Measurements from ENCODE around the gene SLC16A10.

GRCh38 chr6:111184827-111185532 is 97.7 kb downstream of the SLC16A10 start:
- TF ChIP-seq CTCF (IDR thresholded peaks at IDR 0.05; ENCODE audit: poor library complexity) (no peak), EZH2 (IDR thresholded peaks at IDR 0.05; ENCODE audit: borderline replicate concordance) (no peak), EZH2phosphoT487 (IDR thresholded peaks at IDR 0.05; ENCODE audit: low read depth, severe bottlenecking, unreplicated experiment) (no peak)
